HepG2 (cell line): ENCODE measurements around the gene ACTL7B. TPM values are rescaled to one million over a fixed set of nuclear protein-coding genes. Genes with fewer than 3 reads are reported as not detected.
A peak's percentile ranks its signal among the peaks of the same experiment; 100 is the strongest.

Experiments used
- AHR ChIP-seq: IDR thresholded peaks from 2 replicates; pipeline ENCODE4 v1.6.1; 2018; ENCODE audit warnings: missing genetic modification reagents, missing compliant biosample characterization
- ARID5B ChIP-seq: IDR thresholded peaks from 2 replicates; pipeline ENCODE4 v1.4.0; 2020; ENCODE audit warnings: mild to moderate bottlenecking, missing genetic modification reagents
- ARNT2 ChIP-seq: sonication (generic); formaldehyde crosslinking; IDR thresholded peaks from 2 replicates; pipeline ENCODE4 v1.8.0; 2022; ENCODE audit warnings: mild to moderate bottlenecking, low read depth, missing genetic modification reagents, moderate library complexity
- EED ChIP-seq: sonication (generic); formaldehyde crosslinking; IDR thresholded peaks from 2 replicates; pipeline ENCODE4 v1.5.0; 2020; ENCODE audit warnings: mild to moderate bottlenecking, missing genetic modification reagents
- ETS1 ChIP-seq: sonication (generic); formaldehyde crosslinking; IDR thresholded peaks from 2 replicates; pipeline ENCODE4 v1.4.0; 2020; ENCODE audit warnings: missing genetic modification reagents
- FOXP4 ChIP-seq: sonication (generic); formaldehyde crosslinking; IDR thresholded peaks from 2 replicates; pipeline ENCODE4 v1.4.0; 2020; ENCODE audit warnings: missing genetic modification reagents
- GMEB1 ChIP-seq: sonication (generic); formaldehyde crosslinking; IDR thresholded peaks from 2 replicates; pipeline ENCODE4 v1.5.1; 2020; ENCODE audit warnings: missing genetic modification reagents, mild to moderate bottlenecking, borderline replicate concordance
- HDAC1 ChIP-seq: sonication (generic); formaldehyde crosslinking; IDR thresholded peaks from 2 replicates; pipeline ENCODE4 v1.5.1; 2020; ENCODE audit warnings: mild to moderate bottlenecking, missing genetic modification reagents
- NBN ChIP-seq: fragments of 450-650 bp; conservative IDR thresholded peaks from 2 replicates; pipeline ENCODE4 v1.6.1; 2017
- NFYC ChIP-seq: IDR thresholded peaks from 2 replicates; pipeline ENCODE4 v1.6.1; 2016; ENCODE audit warnings: missing genetic modification reagents, missing compliant biosample characterization
- NR0B2 ChIP-seq: sonication (generic); formaldehyde crosslinking; IDR thresholded peaks from 2 replicates; pipeline ENCODE4 v1.4.0; 2020; ENCODE audit warnings: mild to moderate bottlenecking, missing genetic modification reagents
- NRL ChIP-seq: sonication (generic); formaldehyde crosslinking; IDR thresholded peaks from 2 replicates; pipeline ENCODE4 v1.5.0; 2020; ENCODE audit warnings: missing genetic modification reagents, mild to moderate bottlenecking, moderate library complexity, borderline replicate concordance
- SRSF4 ChIP-seq: fragments of 200-400 bp; formaldehyde crosslinking; IDR thresholded peaks from one replicate; pipeline ENCODE4 v1.6.1; 2018; ENCODE audit warnings: mild to moderate bottlenecking, low read depth, low read length, moderate library complexity; ENCODE audit not compliant: poor library complexity, severe bottlenecking
- ZBTB2 ChIP-seq: sonication (generic); formaldehyde crosslinking; IDR thresholded peaks from 2 replicates; pipeline ENCODE4 v1.8.0; 2022; ENCODE audit warnings: low read depth, missing genetic modification reagents
- ZBTB42 ChIP-seq: sonication (generic); formaldehyde crosslinking; IDR thresholded peaks from 2 replicates; pipeline ENCODE4 v1.5.0; 2020; ENCODE audit warnings: mild to moderate bottlenecking, missing genetic modification reagents
- ZIK1 ChIP-seq: sonication (generic); formaldehyde crosslinking; IDR thresholded peaks from 2 replicates; pipeline ENCODE4 v1.5.0; 2020; ENCODE audit warnings: mild to moderate bottlenecking, low read depth, missing genetic modification reagents, borderline replicate concordance
- ZNF12 ChIP-seq: sonication (generic); formaldehyde crosslinking; IDR thresholded peaks from 2 replicates; pipeline ENCODE4 v1.5.0; 2020; ENCODE audit warnings: missing genetic modification reagents
- ZNF776 ChIP-seq: sonication (generic); formaldehyde crosslinking; IDR thresholded peaks from 2 replicates; pipeline ENCODE4 v1.4.0; 2020; ENCODE audit warnings: mild to moderate bottlenecking, missing genetic modification reagents
- ZNF792 ChIP-seq: IDR thresholded peaks from 2 replicates; pipeline ENCODE4 v1.6.1; 2016
- polyA plus RNA-seq, 8 experiments: library from polyadenylated mRNA; depleted of rRNA in 3 of 8; stranded (reverse) in 7 of 8; unstranded in 1 of 8; fragments of >200 nt; fragmentation: Illumina TruSeq in 4 of 8; extraction: Trizol in 4 of 8; gene quantifications; 2 replicates each; pipeline versions ENCODE4 v1.2.1 to v1.2.3, GENCODE V29; 2011 to 2016; ENCODE audit warnings: low read depth in 4 of 8, missing spikeins in 1 of 8, mixed read lengths in 1 of 8; ENCODE audit not compliant: insufficient read depth in 1 of 8
- total RNA-seq, 5 experiments: library from RNA; depleted of rRNA; stranded (reverse); fragments of >200 nt; fragmentation: Illumina TruSeq; extraction: Trizol; gene quantifications; 2 replicates each; pipeline ENCODE4 v1.2.3, GENCODE V29; 2016; ENCODE audit warnings: low read depth in 1 of 5

ACTL7B gene
- total and polyA plus RNA-seq, 2 of the 13 experiments (the other 11 are each of a cell fraction or from before 2014, with no cell fraction given), result 0.07 to 0.11 TPM

- TF ChIP-seq SRSF4 (no peak), NRL (CRISPR knock-in tag) (no peak), ZNF792 (CRISPR knock-in tag) (peak; percentile 42; the same call in 1 of the 2 replicates), FOXP4 (CRISPR knock-in tag) (peak; percentile 84), ZBTB42 (CRISPR knock-in tag) (no peak), ETS1 (CRISPR knock-in tag) (no peak), EED (no peak), GMEB1 (peak; percentile 42; the same call in 1 of the 2 replicates), AHR (CRISPR knock-in tag) (no peak), ZBTB2 (CRISPR knock-in tag) (no peak), NFYC (no peak), NBN (no peak), ARNT2 (CRISPR knock-in tag) (peak; percentile 60; the same call in 1 of the 2 replicates), ZIK1 (no peak), ARID5B (CRISPR knock-in tag) (peak; percentile 84), ZNF776 (no peak), HDAC1 (CRISPR knock-in tag) (peak; percentile 20; the same call in 1 of the 2 replicates), ZNF12 (CRISPR knock-in tag) (0 out of 2 replicates have a peak, but pooled peaks have one; percentile 12), NR0B2 (0 out of 2 replicates have a peak, but pooled peaks have one; percentile 39)
Measured at GRCh38 chr9:108869092-108869725, 13.4 kb upstream of the ACTL7B start (continued).
